ENCODE data around the gene CAMSAP1.

GRCh38 chr9:135798263-135798585, 109.1 kb downstream of the CAMSAP1 start:
- no peak for TF ChIP-seq POLR2A (IDR thresholded peaks at IDR 0.05; ENCODE audit: low read depth, low read length)
- TF ChIP-seq POLR2AphosphoS5 (IDR thresholded peaks at IDR 0.05; ENCODE audit: low read depth, low read length), result no peak
- TF ChIP-seq PAX5 (IDR thresholded peaks at IDR 0.05; ENCODE audit: insufficient read depth, low read length, severe bottlenecking), result no peak
- no peak for TF ChIP-seq TAF1 (IDR thresholded peaks at IDR 0.05; ENCODE audit: low read depth, low read length)

All from GM12891 (cell line).